ENCODE data around the gene OSGIN1.

DNA sequence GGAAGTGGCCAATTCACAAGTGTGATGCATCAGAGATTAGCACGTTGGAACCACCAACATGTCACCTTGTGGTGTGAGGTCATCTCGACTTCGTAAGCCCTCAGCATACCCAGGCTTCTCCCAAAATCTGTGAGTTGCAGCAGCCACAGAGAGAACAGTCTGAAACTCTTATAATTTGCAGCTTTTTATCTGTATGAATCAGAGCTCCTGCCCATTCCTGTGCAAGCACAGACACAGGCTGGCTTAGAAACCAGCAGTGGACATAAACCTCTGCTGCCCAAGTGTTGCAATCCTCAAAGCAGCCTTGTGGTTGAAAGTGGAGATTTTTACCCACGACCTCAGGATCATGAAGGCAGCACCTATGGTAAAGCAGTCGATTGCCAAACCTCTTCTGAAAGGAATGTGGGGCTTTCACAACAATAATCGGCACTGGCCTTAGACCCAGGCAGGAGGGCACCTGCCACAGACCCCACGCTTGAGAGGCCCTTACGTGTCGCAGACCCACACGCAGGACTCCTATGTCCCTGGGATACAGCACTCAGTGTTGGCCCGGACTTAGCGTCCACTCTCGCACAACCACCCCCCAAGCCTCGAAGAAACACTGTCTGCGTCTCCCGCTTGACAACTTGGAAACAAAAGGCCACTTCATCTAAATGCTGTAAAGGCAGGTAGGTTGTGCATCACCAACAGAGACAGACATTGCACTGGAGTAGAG lies 24.5 kb upstream of the OSGIN1 start:
- TF ChIP-seq POLR2A (IDR thresholded peaks at IDR 0.05): no peak
- TF ChIP-seq, protein P1, sequence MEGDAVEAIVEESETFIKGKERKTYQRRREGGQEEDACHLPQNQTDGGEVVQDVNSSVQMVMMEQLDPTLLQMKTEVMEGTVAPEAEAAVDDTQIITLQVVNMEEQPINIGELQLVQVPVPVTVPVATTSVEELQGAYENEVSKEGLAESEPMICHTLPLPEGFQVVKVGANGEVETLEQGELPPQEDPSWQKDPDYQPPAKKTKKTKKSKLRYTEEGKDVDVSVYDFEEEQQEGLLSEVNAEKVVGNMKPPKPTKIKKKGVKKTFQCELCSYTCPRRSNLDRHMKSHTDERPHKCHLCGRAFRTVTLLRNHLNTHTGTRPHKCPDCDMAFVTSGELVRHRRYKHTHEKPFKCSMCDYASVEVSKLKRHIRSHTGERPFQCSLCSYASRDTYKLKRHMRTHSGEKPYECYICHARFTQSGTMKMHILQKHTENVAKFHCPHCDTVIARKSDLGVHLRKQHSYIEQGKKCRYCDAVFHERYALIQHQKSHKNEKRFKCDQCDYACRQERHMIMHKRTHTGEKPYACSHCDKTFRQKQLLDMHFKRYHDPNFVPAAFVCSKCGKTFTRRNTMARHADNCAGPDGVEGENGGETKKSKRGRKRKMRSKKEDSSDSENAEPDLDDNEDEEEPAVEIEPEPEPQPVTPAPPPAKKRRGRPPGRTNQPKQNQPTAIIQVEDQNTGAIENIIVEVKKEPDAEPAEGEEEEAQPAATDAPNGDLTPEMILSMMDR (IDR thresholded peaks at IDR 0.05): no peak
